ENCODE data around the gene ARHGAP25.

Gene ARHGAP25

DNA sequence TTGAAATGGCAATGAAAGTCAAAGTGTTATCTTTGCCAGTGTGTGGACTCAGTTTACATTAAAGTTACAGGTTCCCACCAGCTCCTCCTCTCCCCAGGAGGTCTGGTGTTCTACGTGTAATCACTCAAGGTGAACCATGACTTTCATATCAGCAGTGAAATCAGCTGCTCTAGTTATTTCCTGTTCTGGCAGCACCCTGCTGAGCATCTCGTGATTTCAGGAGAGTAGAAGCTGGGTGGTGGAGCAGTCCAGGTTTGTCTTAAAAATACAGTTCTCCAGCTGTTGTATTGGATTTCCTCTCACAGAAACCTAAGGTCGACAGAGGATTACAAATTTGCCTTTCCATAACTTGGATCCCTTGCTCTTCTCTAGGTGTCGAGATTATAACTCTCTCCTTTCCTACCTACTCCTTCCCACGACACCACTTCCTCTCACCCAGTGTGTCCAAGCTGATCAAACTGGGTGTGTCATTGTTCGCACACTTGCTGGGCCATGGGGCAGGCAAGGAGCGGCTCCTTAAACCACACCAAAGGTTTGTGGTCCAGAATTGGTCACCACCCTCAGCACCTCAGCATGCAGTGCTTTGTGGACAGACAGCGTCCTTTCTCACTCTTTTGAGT, 13.0 kb upstream of the ARHGAP25 start:
- DNase-seq, result no peak

DNA sequence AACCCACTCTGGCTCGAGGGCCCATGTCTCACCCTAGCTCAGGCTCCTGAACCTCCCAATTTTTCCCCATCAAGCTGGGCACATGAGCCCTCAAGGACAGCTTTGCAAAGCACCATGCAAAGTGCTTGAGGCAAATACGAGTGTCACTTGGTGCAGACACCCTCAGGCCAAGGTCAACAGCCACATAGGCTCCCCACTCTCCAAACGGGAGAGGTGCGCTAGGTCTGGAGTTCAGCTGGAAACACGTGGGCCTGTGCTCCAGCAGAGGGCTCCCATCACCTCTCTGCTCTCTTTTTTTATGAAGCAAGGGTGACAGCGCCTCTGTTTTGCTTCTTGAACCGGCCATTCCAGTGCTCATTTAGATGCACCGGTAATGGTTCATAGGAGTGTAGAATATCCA, 11.9 kb upstream of the ARHGAP25 start:
- DNase-seq, result no peak

DNA sequence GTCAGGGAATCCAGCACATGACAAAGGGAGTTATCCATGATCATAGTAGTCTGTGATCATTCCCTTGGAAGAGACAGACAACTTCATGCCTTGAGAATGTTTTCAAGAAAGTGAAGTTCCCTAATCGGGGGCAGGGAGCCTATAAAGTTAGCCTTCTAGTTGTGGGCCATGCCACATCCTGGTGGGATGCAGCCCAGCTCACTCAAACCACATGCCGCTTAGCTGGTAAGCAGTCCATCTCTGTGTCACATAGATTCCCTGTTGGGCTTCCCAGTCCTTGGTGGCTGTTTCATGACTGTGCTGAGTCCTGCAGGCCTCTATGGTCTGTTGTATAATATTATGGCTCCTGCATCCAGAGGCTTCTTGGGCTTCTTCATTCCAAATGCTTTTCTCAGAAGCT, 11.4 kb upstream of the ARHGAP25 start:
- DNase-seq, result no peak

DNA sequence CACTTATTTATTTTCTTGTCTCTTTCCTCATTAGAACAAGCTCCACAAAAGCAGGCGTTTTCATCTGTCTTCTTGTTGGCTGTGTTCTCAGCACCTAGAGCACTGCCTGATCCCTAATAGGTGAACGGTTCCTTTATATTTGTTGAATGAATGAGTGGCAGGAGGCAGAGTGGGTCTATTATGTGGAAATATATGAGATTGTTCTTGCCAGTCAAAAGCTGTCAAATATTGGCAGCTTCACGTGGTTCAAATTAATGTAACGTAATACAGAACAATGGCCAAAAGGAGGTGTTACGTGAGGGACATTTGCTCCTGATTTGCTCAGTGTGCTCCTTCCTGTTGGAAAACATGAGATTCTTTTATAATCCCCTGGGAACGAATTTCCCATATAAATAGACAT, 8.5 kb upstream of the ARHGAP25 start:
- DNase-seq, result no peak

DNA sequence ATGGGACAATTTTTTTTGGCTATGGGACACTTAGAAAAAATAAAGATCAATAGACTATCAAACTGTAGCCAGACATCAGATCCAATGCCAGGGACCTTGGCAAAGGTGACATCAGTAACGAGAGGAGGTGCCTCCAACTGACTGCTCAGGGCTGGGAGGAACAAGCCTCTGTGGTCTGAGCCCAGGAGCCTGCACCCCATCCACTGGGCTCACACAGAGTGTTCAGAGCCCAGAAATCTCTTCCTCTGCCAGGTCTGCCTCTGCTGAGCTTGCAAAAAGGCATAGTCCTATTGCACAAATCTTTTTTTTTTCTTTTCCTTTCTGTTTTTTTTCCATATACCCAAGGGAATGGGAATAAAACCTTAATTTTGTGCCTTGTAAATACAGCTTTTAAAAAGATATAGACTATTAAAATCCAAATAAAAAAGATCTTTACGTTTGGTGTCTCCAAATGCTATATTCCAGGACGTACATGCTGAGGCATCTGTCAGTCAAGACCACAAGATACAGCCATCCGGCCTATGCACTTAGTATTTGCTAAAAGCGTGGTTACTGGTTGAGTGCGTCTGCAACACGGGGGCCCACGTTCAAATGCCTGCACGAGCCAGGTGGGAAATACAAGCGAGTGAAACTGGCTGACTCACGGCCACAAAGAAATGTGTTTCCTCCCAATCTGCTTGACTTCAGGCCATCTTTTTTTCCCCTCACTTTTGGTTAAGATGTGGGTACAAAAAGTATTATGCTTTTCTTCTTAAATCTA, 7.8 kb upstream of the ARHGAP25 start:
- DNase-seq, result peak; percentile 71

DNA sequence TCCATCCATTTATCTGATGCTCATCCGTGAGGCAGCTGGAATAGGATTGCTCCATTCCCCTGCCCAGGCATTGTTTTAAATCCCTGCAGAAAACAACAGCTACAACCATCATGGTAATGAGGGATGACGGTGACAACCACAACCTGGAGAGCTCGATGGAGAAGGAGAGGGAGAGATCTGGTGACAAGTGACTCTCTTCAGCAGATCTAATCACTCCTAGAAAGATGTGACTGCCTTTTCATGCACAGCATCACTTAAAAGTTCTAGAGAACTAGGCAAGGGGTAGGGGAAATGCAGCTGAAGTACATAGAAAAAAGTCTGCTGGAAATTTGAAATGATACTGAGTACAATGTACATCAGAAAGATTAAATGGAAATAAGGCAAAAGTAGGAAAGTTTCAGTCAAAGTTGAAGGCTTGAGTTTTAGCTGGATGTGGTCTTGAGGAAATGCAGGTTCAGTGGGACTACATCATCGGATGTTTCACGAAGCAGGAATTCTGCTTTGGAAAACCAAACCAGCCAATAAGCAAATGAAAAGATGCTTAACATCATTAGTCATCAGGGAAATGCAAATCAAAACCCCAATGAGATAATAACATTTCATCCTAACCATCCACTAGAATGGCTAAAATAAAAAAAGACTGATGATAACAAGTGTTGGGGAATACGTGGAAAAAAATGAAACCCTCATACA, 6.8 kb upstream of the ARHGAP25 start:
- no peak for DNase-seq

DNA sequence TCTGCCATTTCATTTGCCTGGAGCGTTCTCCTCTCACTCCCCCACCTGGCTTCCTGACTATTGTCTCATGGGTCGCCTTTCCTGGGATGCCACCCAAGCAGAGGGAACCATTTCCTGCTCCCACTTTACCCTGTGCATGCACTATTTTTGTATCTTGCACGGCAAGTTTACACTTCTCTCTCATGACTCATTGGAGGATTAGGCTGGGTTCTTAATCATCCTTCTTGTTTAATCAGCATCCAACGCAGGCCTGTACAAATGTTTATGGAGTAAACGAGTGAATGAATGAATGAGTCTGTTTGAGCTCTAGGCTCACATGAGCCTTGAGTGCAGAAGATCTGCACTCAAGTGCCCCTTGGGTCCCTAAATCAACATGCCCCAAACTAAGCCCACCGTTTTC, 3.8 kb upstream of the ARHGAP25 start:
- no peak for DNase-seq

DNA sequence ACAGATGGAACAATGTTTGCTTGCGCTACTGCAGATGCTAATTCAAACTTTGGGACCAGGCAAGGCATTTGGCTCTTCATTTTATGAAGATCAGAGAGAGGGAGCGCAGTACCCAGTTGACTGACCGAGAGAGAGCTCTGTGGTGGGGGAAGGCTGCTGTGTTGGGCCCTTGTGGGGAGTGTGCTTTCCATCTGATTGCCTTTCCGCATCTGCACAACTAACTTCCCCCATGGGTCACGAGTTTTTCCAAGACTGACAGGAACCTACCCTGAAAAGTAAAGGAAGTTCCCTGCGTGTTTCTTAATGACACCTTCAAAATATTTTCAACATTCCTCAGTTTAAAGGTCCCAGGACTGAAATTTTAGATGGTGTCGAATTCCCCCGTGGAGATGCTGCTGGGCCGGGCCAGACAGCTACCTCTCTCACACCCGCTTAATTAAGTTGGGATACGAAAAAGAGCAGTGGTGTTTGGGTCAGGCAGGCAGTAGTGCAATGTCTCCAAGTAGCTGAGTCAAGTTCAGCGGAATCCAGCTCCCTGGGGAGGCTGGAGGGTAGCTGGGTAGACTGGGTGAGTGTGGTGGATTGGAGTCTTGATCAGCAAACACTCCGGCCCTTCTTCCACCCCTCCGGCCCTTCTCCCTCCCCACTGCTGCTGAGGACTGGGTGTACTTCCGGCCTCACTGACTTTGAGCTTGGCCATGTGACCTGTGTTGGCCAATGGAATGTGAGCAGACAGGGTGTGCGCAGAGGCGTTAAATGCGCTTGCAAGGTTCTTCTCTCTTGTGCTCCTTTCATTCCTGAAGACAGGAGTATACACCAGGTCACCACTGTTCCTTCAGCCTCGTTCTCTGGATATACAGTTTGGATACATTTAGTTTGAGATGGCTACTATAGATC, 2.3 kb upstream of the ARHGAP25 start:
- DNase-seq, result no peak

DNA sequence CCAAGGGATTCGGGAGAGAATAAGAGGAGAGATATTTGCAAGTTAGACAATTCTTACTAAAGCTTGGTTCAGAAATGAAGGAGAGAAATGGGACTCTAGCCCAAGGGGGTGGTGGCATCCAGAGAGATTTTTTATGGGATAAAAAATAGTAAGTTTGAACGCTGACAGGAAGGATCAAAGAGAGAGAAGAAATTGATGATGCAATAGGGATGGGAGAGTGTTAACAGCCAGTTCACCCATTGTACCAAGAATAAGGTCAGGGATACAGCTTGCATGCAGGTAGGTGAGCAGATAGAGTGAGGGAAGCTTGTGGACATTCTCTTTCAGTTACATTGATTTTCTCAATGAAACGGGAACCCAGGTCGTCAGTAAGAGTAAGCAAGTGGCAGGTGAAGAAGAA, 1.2 kb upstream of the ARHGAP25 start:
- no peak for DNase-seq

DNA sequence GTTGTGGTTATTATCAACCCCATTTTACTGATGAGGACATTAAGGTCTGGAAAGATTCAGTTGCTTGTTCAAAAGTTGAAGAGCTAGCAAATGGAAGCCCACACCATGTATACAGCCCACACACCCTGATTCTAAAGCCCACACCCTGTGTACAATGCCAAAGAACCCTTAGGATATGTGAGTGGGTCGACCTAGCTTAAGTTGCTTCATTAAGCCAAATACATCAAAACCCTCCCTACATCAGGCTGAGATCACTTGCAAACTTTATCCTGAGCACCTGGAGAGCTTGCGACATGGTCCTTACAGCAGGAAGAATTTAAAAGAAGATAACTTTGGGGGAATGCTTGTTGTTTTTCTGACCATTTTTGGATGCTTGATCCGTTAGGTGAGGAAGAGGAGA, 435 bp upstream of the ARHGAP25 start:
- no peak for DNase-seq

DNA sequence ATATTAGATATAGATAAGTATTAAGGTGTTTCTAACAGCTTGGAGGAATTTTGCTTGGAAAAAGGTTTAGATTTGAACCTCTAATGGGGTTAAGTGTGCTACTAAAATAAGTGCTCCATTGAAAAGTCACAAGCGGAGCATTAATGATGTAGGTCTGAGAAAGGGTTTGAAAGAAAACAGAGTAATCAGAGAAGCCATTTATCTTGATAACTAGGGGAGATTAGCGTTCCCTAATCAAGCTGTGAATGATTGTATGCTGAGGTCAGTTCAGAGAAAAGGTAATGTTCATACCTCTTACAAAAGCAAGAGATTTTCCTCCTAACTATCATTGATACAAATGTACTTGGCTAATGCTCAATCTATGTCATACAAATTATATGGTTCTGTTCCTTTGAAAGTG, 1.5 kb downstream of the ARHGAP25 start:
- no peak for DNase-seq

DNA sequence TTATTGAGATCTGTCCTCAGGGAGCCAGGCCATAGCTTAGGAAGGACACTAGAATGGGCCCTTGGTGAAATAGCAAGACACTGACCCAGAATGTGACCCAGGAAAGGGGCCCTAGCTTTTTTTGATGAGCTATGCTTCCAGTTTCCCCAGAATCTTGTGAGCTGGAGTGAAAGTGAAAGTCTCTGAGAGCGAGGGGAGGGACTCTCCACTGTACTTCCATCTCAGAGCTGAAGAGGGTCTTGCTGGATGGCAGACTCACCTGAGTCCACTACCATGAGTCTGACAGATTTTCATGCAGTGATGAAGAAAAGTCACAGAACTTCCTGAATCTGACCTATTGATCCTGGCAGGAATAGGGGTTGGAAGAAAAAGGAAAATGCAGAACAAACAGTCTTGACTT, 3.1 kb downstream of the ARHGAP25 start:
- no peak for DNase-seq

DNA sequence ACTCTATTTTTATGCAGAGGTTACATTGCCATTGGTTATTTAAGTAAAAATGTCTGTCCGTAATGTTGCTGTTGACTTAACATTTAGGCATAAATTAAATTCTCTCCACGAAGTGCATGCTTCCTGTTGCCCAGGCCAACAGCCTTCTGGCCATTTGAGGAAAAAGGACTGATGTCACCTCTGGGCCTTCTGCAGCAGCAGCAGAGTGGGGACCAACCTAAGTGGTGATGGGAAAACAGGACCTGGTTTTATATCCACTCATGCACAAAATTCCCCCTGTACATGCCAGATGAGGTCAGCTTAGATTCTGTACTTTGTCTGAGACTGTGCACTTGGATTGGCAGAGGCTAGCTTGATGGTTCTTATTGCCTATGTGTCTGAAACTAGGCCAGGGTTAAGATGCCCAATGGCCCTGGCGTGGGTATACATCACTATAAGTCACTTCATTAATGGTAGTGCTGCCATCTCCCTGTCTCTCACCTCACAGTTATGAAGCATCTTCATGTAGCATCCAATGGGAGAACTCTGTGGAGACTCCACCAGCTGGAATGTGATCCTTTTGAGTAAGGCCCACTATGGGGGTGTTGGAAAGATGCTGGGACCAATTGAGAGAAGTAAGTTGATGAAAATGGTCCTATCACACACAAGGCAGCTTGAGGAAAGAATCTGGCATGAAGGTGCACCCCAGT, 4.4 kb downstream of the ARHGAP25 start:
- no peak for DNase-seq

DNA sequence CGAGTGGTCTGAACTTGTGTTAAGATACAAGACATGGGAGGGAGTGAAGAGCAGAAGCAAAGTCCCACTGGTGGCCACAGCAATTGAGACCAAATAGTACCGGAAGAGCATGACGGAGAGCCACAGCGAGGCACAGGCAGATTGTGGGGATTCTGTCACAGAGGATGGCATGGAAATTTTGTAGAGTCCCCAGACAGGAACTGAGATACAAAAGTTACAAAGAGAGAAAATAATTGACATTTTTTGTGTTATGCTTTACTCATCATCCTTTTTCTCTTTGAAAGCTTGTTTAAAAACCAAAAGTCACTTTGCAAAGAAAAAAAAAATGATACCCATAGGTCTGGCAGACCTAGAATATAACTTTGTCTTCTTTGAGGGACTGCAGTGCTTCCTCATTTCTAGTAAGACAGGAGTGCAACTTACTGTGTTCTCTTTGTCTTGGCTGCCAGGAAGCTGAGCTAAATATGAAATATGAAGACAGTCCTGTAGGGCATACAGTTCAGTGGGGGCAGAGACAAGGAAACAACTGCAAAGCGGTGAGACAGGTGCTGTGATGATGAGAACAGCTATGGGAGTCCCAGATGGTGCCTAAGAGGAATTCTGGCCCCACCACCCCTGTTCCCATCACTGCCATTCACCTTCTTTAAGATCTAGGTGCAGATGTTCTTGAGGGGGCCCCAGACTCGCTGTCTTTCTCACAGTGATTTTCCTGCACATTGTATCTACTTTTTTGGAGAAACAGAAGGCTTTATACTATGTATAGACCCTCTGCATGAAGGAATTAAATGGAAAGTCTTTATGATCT, 5.2 kb downstream of the ARHGAP25 start:
- no peak for DNase-seq

DNA sequence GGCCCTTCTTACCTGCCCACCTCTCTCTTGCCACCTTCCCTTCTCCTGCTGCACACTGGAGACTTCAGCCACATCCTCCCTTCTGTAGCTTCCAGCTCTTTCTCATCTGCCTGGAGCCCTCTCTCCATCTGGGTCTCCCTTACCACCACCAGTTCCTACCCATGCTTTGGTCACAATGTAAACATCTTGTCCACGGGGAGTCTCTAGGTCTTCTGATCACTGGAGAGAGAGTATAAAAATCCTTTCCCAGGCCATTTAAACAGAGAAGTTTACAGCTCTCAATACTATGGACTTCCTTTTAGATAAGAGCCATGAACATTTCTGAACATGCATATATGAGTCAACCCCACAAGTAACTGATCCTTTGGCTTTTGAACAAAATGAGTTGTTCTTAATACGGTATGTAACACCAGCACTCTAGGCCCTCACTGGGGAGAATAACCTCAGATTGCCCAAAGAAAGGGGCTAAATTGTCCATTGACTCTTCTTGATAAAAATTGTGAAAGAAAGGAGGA, 5.8 kb downstream of the ARHGAP25 start:
- DNase-seq, result no peak

DNA sequence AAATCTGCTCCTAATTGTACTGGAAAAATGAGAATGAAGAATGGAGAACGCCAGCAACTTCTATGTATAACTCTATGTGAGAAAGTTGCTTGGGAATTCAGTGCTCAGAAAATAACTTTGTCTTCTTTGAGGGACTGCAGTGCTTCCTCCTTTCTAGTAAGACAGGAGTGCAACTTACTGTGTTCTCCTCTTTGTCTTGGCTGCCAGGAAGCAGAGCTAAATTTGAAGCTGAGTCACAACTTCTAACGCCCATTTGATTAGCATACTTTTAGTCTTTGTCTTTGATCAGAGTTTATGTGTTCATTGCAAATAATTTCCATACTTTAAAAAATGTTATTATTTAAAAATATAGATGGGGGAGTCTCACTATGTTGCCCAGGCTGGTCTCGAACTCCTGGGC, 6.6 kb downstream of the ARHGAP25 start:
- no peak for DNase-seq

DNA sequence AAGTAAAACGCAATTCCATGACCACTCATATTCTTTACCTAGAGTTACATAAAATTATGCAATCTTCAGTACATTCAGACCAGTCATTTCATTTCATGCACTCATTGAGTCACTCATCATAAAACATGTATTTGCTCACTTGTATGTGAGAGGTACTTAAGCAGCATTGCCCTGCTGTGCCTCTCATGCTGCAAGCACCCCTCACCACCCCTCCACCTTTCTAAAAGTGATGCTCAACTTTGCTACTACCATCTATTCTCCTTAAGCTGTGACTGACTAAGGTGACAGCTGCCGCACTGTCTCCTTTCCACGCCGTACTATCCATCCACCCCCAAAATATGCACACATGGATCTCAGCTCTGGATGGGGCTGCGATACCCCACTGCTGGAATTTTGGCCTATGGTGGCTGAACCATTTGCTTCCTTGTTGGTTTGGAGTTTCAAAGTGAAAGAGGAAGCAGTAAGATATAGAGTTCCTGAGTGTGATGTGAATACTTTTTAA, 7.2 kb downstream of the ARHGAP25 start:
- no peak for DNase-seq

DNA sequence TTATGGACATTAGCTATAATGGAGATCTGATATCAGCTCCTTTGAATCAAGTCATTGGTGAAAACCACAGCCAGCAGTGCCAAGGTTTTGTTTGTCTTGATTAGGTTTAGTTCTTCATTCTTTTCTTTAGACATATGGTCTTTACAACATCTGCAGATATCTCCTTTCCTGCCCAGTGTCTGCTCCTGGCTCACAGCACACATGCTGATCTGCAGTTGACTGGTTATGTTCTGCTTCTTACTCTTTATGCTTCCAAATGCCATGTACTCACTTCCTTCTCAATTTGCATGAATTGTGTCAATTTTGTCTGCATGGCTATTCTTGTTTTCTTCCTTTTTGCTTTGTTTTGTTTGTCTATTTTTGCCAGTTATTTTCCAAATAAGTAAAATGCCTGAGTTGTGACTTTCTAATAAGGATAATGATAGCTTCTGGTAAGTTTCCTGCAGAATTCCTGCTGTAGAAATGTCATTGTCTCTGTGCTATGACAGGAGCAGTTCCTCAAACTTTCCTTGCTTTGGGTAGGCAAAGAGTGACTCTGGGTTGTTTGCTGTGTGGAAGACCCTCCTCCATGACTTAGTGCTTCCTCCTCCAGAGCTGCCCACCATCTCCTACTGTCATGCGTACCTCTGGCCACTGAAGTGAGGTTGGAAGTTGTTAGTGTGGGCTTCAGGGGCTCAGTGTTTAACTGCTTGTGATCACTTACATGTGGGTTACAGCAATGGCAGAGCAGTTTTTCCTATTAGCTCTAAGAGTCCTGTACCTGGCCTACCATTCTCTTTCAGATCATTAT, 8.2 kb downstream of the ARHGAP25 start:
- DNase-seq, result no peak

DNA sequence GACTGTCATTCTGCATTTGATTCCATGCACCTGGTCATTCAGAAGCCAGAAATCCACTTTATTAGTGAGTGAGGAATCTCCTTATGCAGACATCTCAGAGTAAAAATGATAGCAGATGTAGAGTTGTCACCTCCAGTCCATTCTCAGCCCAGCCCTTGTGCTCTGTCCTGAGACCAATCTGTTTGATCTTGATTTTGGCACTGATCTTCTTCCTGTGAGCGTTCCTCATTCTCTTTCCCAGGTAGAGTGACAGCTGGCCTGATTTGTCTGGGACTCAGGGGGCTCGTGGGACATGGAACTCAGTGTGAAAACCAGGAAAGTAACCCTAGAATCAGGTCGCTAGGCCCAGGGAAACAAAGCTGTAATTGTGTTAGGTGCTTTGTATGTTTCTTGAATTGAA, 8.9 kb downstream of the ARHGAP25 start:
- no peak for DNase-seq

DNA sequence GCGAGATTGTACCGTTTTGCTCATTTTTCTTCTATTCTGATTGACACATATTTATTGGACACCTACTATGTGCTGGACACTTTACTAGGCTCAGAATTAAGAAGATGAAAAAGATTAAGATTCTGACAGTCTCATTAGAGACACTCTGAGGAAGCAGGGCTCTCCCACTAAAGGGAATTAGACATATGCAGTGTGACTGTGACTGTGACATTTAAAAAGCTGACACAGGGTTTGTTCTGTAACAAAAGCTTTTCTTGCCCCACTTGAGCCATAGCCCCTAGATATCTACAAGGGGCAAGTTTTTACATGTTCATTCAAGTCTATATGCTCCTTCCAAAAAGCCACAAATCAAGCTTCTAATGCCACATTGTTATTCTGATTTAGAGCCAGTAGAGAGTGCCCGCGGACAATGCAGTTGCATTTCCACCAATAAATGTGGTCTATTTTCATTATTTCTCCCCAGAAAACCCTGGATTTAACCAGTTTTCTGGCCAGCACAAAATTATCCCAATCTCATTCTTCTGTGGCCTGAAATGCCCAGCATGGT, 9.8 kb downstream of the ARHGAP25 start:
- DNase-seq, result no peak
